MM.1S (cell line): ENCODE results near the gene PCDH9.

ENCODE experiments used
- DNase-seq: peaks from one replicate; pipeline ENCODE4 v3.0.0-alpha.2; 2015
- H2AFZ ChIP-seq: fragments of 300-600 bp; sonication (generic); 2 replicates; pipeline ENCODE4 v1.6.0; 2016; ENCODE audit warnings: antibody characterized with exemption, low read length
- H3F3A ChIP-seq: fragments of 300-600 bp; sonication (generic); 2 replicates; pipeline ENCODE4 v1.6.1; 2016; ENCODE audit warnings: mild to moderate bottlenecking, antibody characterized with exemption, low read length, moderate library complexity, mixed read lengths; ENCODE audit not compliant: insufficient read depth
- H3K27ac ChIP-seq: fragments of 300-600 bp; sonication (generic); 2 replicates; pipeline ENCODE4 v1.5.1; 2016; ENCODE audit warnings: mild to moderate bottlenecking, low read length
- H3K27me3 ChIP-seq: fragments of 300-600 bp; sonication (generic); replicated peaks from 2 replicates; pipeline ENCODE4 v1.6.0; 2016; ENCODE audit warnings: low read length; ENCODE audit not compliant: insufficient read depth
- H3K36me3 ChIP-seq: fragments of 300-600 bp; sonication (generic); replicated peaks from 2 replicates; pipeline ENCODE4 v1.6.1; 2016; ENCODE audit warnings: mild to moderate bottlenecking, low read length, mixed read lengths; ENCODE audit not compliant: insufficient read depth
- H3K4me1 ChIP-seq: fragments of 300-600 bp; sonication (generic); 2 replicates; pipeline ENCODE4 v1.6.1; 2016; ENCODE audit warnings: low read length, mixed read lengths
- H3K4me2 ChIP-seq: fragments of 300-600 bp; sonication (generic); 2 replicates; pipeline ENCODE4 v1.6.0; 2016; ENCODE audit warnings: low read depth, low read length
- H3K4me3 ChIP-seq: fragments of 300-600 bp; sonication (generic); 2 replicates; pipeline ENCODE4 v1.5.1; 2016; ENCODE audit warnings: low read length, mixed read lengths
- H3K79me2 ChIP-seq: fragments of 300-600 bp; sonication (generic); 2 replicates; pipeline ENCODE4 v1.6.1; 2016; ENCODE audit warnings: mixed run types, low read length, mixed read lengths
- H3K9ac ChIP-seq: fragments of 300-600 bp; sonication (generic); 2 replicates; pipeline ENCODE4 v1.6.1; 2016; ENCODE audit warnings: low read length, mixed read lengths
- H3K9me2 ChIP-seq: fragments of 300-600 bp; sonication (generic); replicated peaks from 2 replicates; pipeline ENCODE4 v1.6.1; 2016; ENCODE audit warnings: mild to moderate bottlenecking, low read length, mixed read lengths; ENCODE audit not compliant: insufficient read depth
- H3K9me3 ChIP-seq: fragments of 300-600 bp; sonication (generic); replicated peaks from 2 replicates; pipeline ENCODE4 v1.6.1; 2016; ENCODE audit warnings: mild to moderate bottlenecking, low read length, mixed read lengths; ENCODE audit not compliant: insufficient read depth
- H4K20me1 ChIP-seq: fragments of 300-600 bp; sonication (generic); 2 replicates; pipeline ENCODE4 v1.6.1; 2016; ENCODE audit warnings: mild to moderate bottlenecking, low read length, moderate library complexity, mixed read lengths; ENCODE audit not compliant: insufficient read depth
- EZH2 ChIP-seq: fragments of 300-600 bp; sonication (generic); optimal IDR thresholded peaks from 2 replicates; pipeline ENCODE3; 2017; ENCODE audit warnings: low read depth, mild to moderate bottlenecking, antibody characterized with exemption, low read length, mixed read lengths
- EZH2phosphoT487 ChIP-seq: fragments of 300-600 bp; sonication (generic); IDR thresholded peaks from 2 replicates; pipeline ENCODE4 v1.6.1; 2018; ENCODE audit warnings: antibody characterized with exemption, low read length
- TF ChIP-seq, protein P1 (sequence below): fragments of 300-600 bp; sonication (generic); IDR thresholded peaks from 2 replicates; pipeline ENCODE4 v1.5.1; 2016; ENCODE audit warnings: antibody characterized with exemption, low read length, mixed read lengths

PCDH9 gene

GRCh38 chr13:67217880-67218279 lies 12.3 kb downstream of the PCDH9 start:
- Histone ChIP-seq H3K4me1 (no peaks in the 10 kb centered on the region), H3K79me2 (no peaks in the 10 kb centered on the region), H3K4me2 (no peak overlapping the region), H4K20me1 (no peaks in the 10 kb centered on the region), H3K9me3 (no peaks in the 10 kb centered on the region), H3K4me3 (no peak overlapping the region), H3K27me3 (no peaks in the 10 kb centered on the region), H3K9me2 (no peaks in the 10 kb centered on the region), H2AFZ (no peak overlapping the region), H3K27ac (no peak overlapping the region), H3K9ac (no peak overlapping the region), H3K36me3 (no peaks in the 10 kb centered on the region), H3F3A (no peaks in the 10 kb centered on the region)
- DNase-seq: no peak
- TF ChIP-seq, protein P1, sequence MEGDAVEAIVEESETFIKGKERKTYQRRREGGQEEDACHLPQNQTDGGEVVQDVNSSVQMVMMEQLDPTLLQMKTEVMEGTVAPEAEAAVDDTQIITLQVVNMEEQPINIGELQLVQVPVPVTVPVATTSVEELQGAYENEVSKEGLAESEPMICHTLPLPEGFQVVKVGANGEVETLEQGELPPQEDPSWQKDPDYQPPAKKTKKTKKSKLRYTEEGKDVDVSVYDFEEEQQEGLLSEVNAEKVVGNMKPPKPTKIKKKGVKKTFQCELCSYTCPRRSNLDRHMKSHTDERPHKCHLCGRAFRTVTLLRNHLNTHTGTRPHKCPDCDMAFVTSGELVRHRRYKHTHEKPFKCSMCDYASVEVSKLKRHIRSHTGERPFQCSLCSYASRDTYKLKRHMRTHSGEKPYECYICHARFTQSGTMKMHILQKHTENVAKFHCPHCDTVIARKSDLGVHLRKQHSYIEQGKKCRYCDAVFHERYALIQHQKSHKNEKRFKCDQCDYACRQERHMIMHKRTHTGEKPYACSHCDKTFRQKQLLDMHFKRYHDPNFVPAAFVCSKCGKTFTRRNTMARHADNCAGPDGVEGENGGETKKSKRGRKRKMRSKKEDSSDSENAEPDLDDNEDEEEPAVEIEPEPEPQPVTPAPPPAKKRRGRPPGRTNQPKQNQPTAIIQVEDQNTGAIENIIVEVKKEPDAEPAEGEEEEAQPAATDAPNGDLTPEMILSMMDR: no peak
- TF ChIP-seq EZH2: no peak
- TF ChIP-seq EZH2phosphoT487: no peak

DNA sequence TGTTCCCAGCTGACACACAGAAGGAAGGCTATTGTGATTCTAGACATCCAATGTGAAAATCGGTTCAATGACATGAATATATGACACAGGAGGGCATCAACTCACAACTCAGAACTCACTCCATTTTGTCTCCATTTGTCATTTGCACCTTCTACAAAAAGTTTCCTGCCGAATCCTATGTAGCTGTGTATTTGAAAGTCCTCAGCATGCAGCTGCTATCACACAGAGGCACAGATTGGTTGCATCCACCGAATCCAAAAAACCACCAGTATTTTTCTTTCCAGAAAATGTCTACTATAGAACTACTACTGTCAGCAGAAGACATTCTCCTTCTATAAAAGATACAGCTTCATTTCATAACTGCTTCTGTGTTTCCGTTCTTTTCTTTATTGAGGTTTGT lies 13.3 kb downstream of the PCDH9 start:
- H3K9me2 ChIP-seq: no peaks in the 10 kb centered on the region
- no peaks in the 10 kb centered on the region for H3K4me1 ChIP-seq
- H3K27me3 ChIP-seq: no peaks in the 10 kb centered on the region
- DNase-seq: no peak
- no peak overlapping the region for H3K27ac ChIP-seq
- H3K9me3 ChIP-seq: no peaks in the 10 kb centered on the region
- no peak overlapping the region for H3K9ac ChIP-seq
- TF ChIP-seq EZH2 (no peak), EZH2phosphoT487 (no peak)
- no peaks in the 10 kb centered on the region for H4K20me1 ChIP-seq
- H3K4me3 ChIP-seq: no peak overlapping the region
- no peak overlapping the region for H2AFZ ChIP-seq
- H3K36me3 ChIP-seq: no peaks in the 10 kb centered on the region
- H3K4me2 ChIP-seq: no peak overlapping the region
- no peaks in the 10 kb centered on the region for H3F3A ChIP-seq
- no peaks in the 10 kb centered on the region for H3K79me2 ChIP-seq

- DNase-seq: no peak
- H3K4me2 ChIP-seq: no peak overlapping the region
- no peaks in the 10 kb centered on the region for H4K20me1 ChIP-seq
- no peaks in the 10 kb centered on the region for H3K27me3 ChIP-seq
- H3K9ac ChIP-seq: no peak overlapping the region
- no peak overlapping the region for H3K27ac ChIP-seq
- no peaks in the 10 kb centered on the region for H3F3A ChIP-seq
- H3K9me3 ChIP-seq: no peaks in the 10 kb centered on the region
- no peaks in the 10 kb centered on the region for H3K36me3 ChIP-seq
- no peak overlapping the region for H3K4me3 ChIP-seq
- H3K9me2 ChIP-seq: no peaks in the 10 kb centered on the region
- no peaks in the 10 kb centered on the region for H3K79me2 ChIP-seq
- H3K4me1 ChIP-seq: no peaks in the 10 kb centered on the region
- TF ChIP-seq, protein P1: no peak
- TF ChIP-seq EZH2 (no peak), EZH2phosphoT487 (no peak)
- no peak overlapping the region for H2AFZ ChIP-seq
Observed at GRCh38 chr13:67210208-67210607, 19.9 kb downstream of the PCDH9 start.

GRCh38 chr13:67208552-67208951 lies 21.6 kb downstream of the PCDH9 start:
- Histone ChIP-seq H3K4me1 (no peaks in the 10 kb centered on the region), H3K4me3 (no peak overlapping the region), H3K9me3 (no peaks in the 10 kb centered on the region), H2AFZ (no peak overlapping the region), H3K36me3 (no peaks in the 10 kb centered on the region), H3K27ac (no peak overlapping the region), H3F3A (no peaks in the 10 kb centered on the region), H3K79me2 (no peaks in the 10 kb centered on the region), H3K9me2 (no peaks in the 10 kb centered on the region), H4K20me1 (no peaks in the 10 kb centered on the region), H3K4me2 (no peak overlapping the region), H3K27me3 (no peaks in the 10 kb centered on the region), H3K9ac (no peak overlapping the region)
- TF ChIP-seq EZH2phosphoT487: no peak
- TF ChIP-seq EZH2: no peak
- TF ChIP-seq, protein P1: no peak
- DNase-seq: no peak
